Prostate gland (tissue), 2 donors: ENCODE results near the gene TMCO4.

Source experiments
- CTCF ChIP-seq, 4 experiments: fragments of 200-600 bp in 2 of 4; fragments of 450-650 bp in 2 of 4; sonication (generic) in 2 of 4; IDR thresholded peaks; 1 replicate in 3 of 4; 2 replicates in 1 of 4; pipeline ENCODE4 v1.5.1; 2016 to 2019; ENCODE audit warnings: antibody characterized with exemption in 4 of 4, mild to moderate bottlenecking in 2 of 4, moderate library complexity in 2 of 4
- POLR2AphosphoS5 ChIP-seq: sonication (generic); formaldehyde crosslinking; IDR thresholded peaks from one replicate; pipeline ENCODE4 v1.6.1; 2017; ENCODE audit warnings: antibody characterized with exemption

GRCh38 chr1:19757641-19758040 lies 42.1 kb downstream of the TMCO4 start:
- no peak for TF ChIP-seq CTCF (IDR thresholded peaks at IDR 0.05)
- TF ChIP-seq POLR2AphosphoS5, result no peak
